CD14-positive monocyte (primary cell): ENCODE measurements around the gene DLGAP4. TPM values are rescaled to one million over a fixed set of nuclear protein-coding genes. Genes with fewer than 3 reads are reported as not detected.

Source experiments
- DNase-seq, 3 donors: peaks; one replicate each; pipeline ENCODE4 v3.0.0-alpha.2; 2011 to 2022
- H2AFZ ChIP-seq: 2 replicates; pipeline ENCODE4 v1.6.0; 2012; ENCODE audit warnings: mild to moderate bottlenecking, low read depth, low read length, inconsistent platforms; ENCODE audit not compliant: insufficient read depth, poor library complexity, severe bottlenecking
- H3K27ac ChIP-seq, 2 donors: 1 replicate in 1 of 2; 2 replicates in 1 of 2; pipeline ENCODE4 v1.5.1; 2012 to 2013; ENCODE audit warnings: low read length in 2 of 2, control low read depth in 1 of 2, inconsistent platforms in 1 of 2, low read depth in 1 of 2, mild to moderate bottlenecking in 1 of 2
- H3K27me3 ChIP-seq, 2 donors: one replicate each; pipeline versions ENCODE4 v1.6.0 to v1.6.1; 2011 to 2013; ENCODE audit warnings: low read length in 2 of 2; ENCODE audit not compliant: control insufficient read depth in 2 of 2, insufficient read depth in 2 of 2
- H3K36me3 ChIP-seq, 2 donors: replicated peaks in 1 of 2; 1 replicate in 1 of 2; 2 replicates in 1 of 2; pipeline versions ENCODE4 v1.5.1 to v1.6.1; 2012 to 2013; ENCODE audit warnings: low read length in 2 of 2, control low read depth in 1 of 2, inconsistent platforms in 1 of 2, mild to moderate bottlenecking in 1 of 2; ENCODE audit not compliant: insufficient read depth in 2 of 2, control insufficient read depth in 1 of 2
- H3K4me1 ChIP-seq, 2 donors: 1 replicate in 1 of 2; 2 replicates in 1 of 2; pipeline versions ENCODE4 v1.5.1 to v1.6.1; 2012 to 2013; ENCODE audit warnings: low read length in 2 of 2, control low read depth in 1 of 2, inconsistent platforms in 1 of 2, mild to moderate bottlenecking in 1 of 2, moderate library complexity in 1 of 2; ENCODE audit not compliant: insufficient read depth in 2 of 2, control insufficient read depth in 1 of 2
- H3K4me2 ChIP-seq: replicated peaks from 2 replicates; pipeline ENCODE3; 2012; ENCODE audit warnings: low read length, moderate library complexity, mild to moderate bottlenecking; ENCODE audit not compliant: poor library complexity, severe bottlenecking; ENCODE audit errors: extremely low read depth
- H3K4me3 ChIP-seq, 3 experiments: fragments of 200-600 bp in 1 of 3; sonication (generic) in 1 of 3; replicated peaks in 1 of 3; 1 replicate in 2 of 3; 2 replicates in 1 of 3; pipeline ENCODE4 v1.5.1; 2011 to 2013; ENCODE audit warnings: low read length in 3 of 3, mild to moderate bottlenecking in 3 of 3, control low read depth in 2 of 3, low read depth in 2 of 3, inconsistent platforms in 1 of 3, moderate library complexity in 1 of 3
- H3K79me2 ChIP-seq: 2 replicates; pipeline ENCODE4 v1.6.0; 2012; ENCODE audit warnings: mild to moderate bottlenecking, control low read depth, inconsistent platforms, low read length, moderate library complexity; ENCODE audit not compliant: insufficient read depth
- H3K9ac ChIP-seq: 2 replicates; pipeline ENCODE4 v1.6.0; 2017; ENCODE audit warnings: low read length, mild to moderate bottlenecking; ENCODE audit not compliant: insufficient read depth, poor library complexity, severe bottlenecking
- H3K9me3 ChIP-seq, 2 donors: replicated peaks in 1 of 2; 1 replicate in 1 of 2; 2 replicates in 1 of 2; pipeline versions ENCODE4 v1.5.1 to v1.6.1; 2012 to 2013; ENCODE audit warnings: low read length in 2 of 2, control low read depth in 1 of 2; ENCODE audit not compliant: control insufficient read depth in 1 of 2, insufficient read depth in 1 of 2
- H4K20me1 ChIP-seq: 2 replicates; pipeline ENCODE4 v1.6.0; 2012; ENCODE audit warnings: mild to moderate bottlenecking, low read length, control low read depth, moderate library complexity; ENCODE audit not compliant: insufficient read depth
- H3K27ac Mint-ChIP-seq, 7 donors: one replicate each; pipeline ENCODE4 v1.8.0; 2020; ENCODE audit warnings: mild to moderate bottlenecking in 7 of 7, mixed read lengths in 7 of 7, moderate library complexity in 6 of 7, inconsistent platforms in 2 of 7
- H3K27me3 Mint-ChIP-seq, 3 donors: one replicate each; pipeline ENCODE4 v1.8.0; 2021 to 2022; ENCODE audit warnings: low read depth in 3 of 3, mild to moderate bottlenecking in 3 of 3, mixed read lengths in 3 of 3, moderate library complexity in 3 of 3, inconsistent platforms in 1 of 3
- H3K36me3 Mint-ChIP-seq, 2 donors: one replicate each; pipeline ENCODE4 v1.8.0; 2020; ENCODE audit warnings: mixed read lengths in 2 of 2, inconsistent platforms in 1 of 2, mild to moderate bottlenecking in 1 of 2
- H3K4me1 Mint-ChIP-seq: one replicate; pipeline ENCODE4 v1.8.0; 2020; ENCODE audit warnings: mild to moderate bottlenecking, mixed read lengths
- H3K4me3 Mint-ChIP-seq, 2 donors: one replicate each; pipeline ENCODE4 v1.8.0; 2020; ENCODE audit warnings: mild to moderate bottlenecking in 2 of 2, mixed read lengths in 2 of 2, moderate library complexity in 1 of 2
- H3K9me3 Mint-ChIP-seq, 7 donors: one replicate each; pipeline ENCODE4 v1.8.0; 2020 to 2022; ENCODE audit warnings: mixed read lengths in 7 of 7, mild to moderate bottlenecking in 6 of 7, moderate library complexity in 6 of 7, inconsistent platforms in 2 of 7
- CTCF ChIP-seq: fragments of 200-600 bp; IDR thresholded peaks from one replicate; pipeline ENCODE4 v1.8.0; 2022; ENCODE audit warnings: antibody characterized with exemption, mild to moderate bottlenecking
- WGBS: methylation state at CpG from one replicate; pipeline ENCODE4 v1.1.5; 2013; ENCODE audit warnings: missing lambda C conversion rate; ENCODE audit not compliant: insufficient coverage; 5-methylcytosine and 5-hydroxymethylcytosine counted together
- intact Hi-C, 2 donors: fragments of 100-400 bp; cut with micrococcal nuclease; formaldehyde crosslinking; loops; one replicate each; pipeline versions ENCODE4 v1.15.0 to v1.15.1; 2023
- polyA plus RNA-seq, 3 donors: library from polyadenylated mRNA; depleted of rRNA in 1 of 3; unstranded in 2 of 3; stranded (reverse) in 1 of 3; fragments of 300-500 nt in 2 of 3; fragments of >200 nt in 1 of 3; fragmentation: Illumina TruSeq in 2 of 3; gene quantifications; 1 replicate in 2 of 3; 2 replicates in 1 of 3; pipeline ENCODE4 v1.2.3, GENCODE V29; 2012 to 2021

Gene DLGAP4
- polyA plus RNA-seq, 3 donors, result 9.9 to 52.7 (median 17.6) TPM

GRCh38 chr20:36367370-36367745 is 61.2 kb downstream of the DLGAP4 start:
- H3K4me3 ChIP-seq, result no peak overlapping the region
- intact Hi-C loops, result no loop called here
- no peak overlapping the region for H3K4me2 ChIP-seq
- TF ChIP-seq CTCF, result no peak
- no peak overlapping the region for H3K4me3 Mint-ChIP-seq
- H3K27ac Mint-ChIP-seq, result no peak overlapping the region
- H3K27me3 ChIP-seq, result no peaks in the 10 kb centered on the region
- H3K27ac ChIP-seq, result no peak overlapping the region
- 100% methylated on average over 3 of the region's 4 CpGs for WGBS
- peaks cover 4 to 10% (median 9%) of the 10 kb centered on the region in 3 donors for H3K27me3 Mint-ChIP-seq
- H3K9ac ChIP-seq, result no peak overlapping the region
- DNase-seq, result no peak
- no peak overlapping the region for H2AFZ ChIP-seq
- H3K4me1 ChIP-seq, result no peaks in the 10 kb centered on the region
- no peaks in the 10 kb centered on the region for H3K36me3 Mint-ChIP-seq
- no peaks in the 10 kb centered on the region for H3K36me3 ChIP-seq
- no peaks in the 10 kb centered on the region for H3K4me1 Mint-ChIP-seq
- no peaks in the 10 kb centered on the region for H3K79me2 ChIP-seq
- H3K9me3 Mint-ChIP-seq, result peaks cover 0 to 2% (median 0%) of the 10 kb centered on the region in 7 donors
- H3K9me3 ChIP-seq, result no peaks in the 10 kb centered on the region
- no peaks in the 10 kb centered on the region for H4K20me1 ChIP-seq

GRCh38 chr20:36367907-36368799 is 62.0 kb downstream of the DLGAP4 start:
- H3K27me3 ChIP-seq, result no peaks in the 10 kb centered on the region
- H3K36me3 ChIP-seq, result no peaks in the 10 kb centered on the region
- H3K4me3 ChIP-seq, result no peak overlapping the region
- TF ChIP-seq CTCF, result no peak
- no peak overlapping the region for H3K4me3 Mint-ChIP-seq
- H3K27ac ChIP-seq, result no peak overlapping the region
- no peak for DNase-seq
- H3K4me2 ChIP-seq, result no peak overlapping the region
- no peaks in the 10 kb centered on the region for H3K79me2 ChIP-seq
- H3K9me3 Mint-ChIP-seq, result peaks cover 0 to 2% (median 0%) of the 10 kb centered on the region in 7 donors
- H3K9ac ChIP-seq, result no peak overlapping the region
- H3K27me3 Mint-ChIP-seq, result peaks cover 4 to 12% (median 10%) of the 10 kb centered on the region in 3 donors
- no peaks in the 10 kb centered on the region for H3K36me3 Mint-ChIP-seq
- H3K27ac Mint-ChIP-seq, result no peak overlapping the region
- H3K9me3 ChIP-seq, result no peaks in the 10 kb centered on the region
- WGBS, result 80% methylated on average over 6 of the region's 12 CpGs
- H3K4me1 Mint-ChIP-seq, result no peaks in the 10 kb centered on the region
- H4K20me1 ChIP-seq, result no peaks in the 10 kb centered on the region
- intact Hi-C loops, result no loop called here
- H2AFZ ChIP-seq, result no peak overlapping the region
- no peaks in the 10 kb centered on the region for H3K4me1 ChIP-seq
